GM12878 (cell line): ENCODE results near the gene ABCC11.

Experiments
- EZH2 ChIP-seq: IDR thresholded peaks from 2 replicates; pipeline ENCODE4 v1.6.1; 2012; ENCODE audit warnings: low read depth, mild to moderate bottlenecking, control low read depth, inconsistent platforms, low read length, borderline replicate concordance; ENCODE audit not compliant: control insufficient read depth
- FOS ChIP-seq: IDR thresholded peaks from 3 replicates; pipeline ENCODE4 v1.6.1; 2011; ENCODE audit warnings: borderline replicate concordance; ENCODE audit not compliant: insufficient read length; ENCODE audit errors: extremely low read depth
- NR2C2 ChIP-seq: IDR thresholded peaks from 2 replicates; pipeline ENCODE4 v1.6.1; 2011; ENCODE audit warnings: borderline replicate concordance, low read depth; ENCODE audit not compliant: control insufficient read depth, insufficient read length
- POLR2A ChIP-seq: IDR thresholded peaks from 2 replicates; pipeline ENCODE4 v1.6.1; 2011; ENCODE audit warnings: low read depth, mild to moderate bottlenecking, low read length
- RAD21 ChIP-seq: IDR thresholded peaks from 2 replicates; pipeline ENCODE4 v1.6.1; 2011; ENCODE audit warnings: mild to moderate bottlenecking, low read depth, low read length, moderate library complexity; ENCODE audit not compliant: insufficient read depth
- RAD51 ChIP-seq: fragments of 450-650 bp; IDR thresholded peaks from 2 replicates; pipeline ENCODE4 v1.6.1; 2016; ENCODE audit warnings: moderate library complexity, mild to moderate bottlenecking, inconsistent platforms
- RFX5 ChIP-seq: IDR thresholded peaks from 2 replicates; pipeline ENCODE4 v1.6.1; 2011; ENCODE audit warnings: low read depth, low read length, improper control_type of control experiment
- SIN3A ChIP-seq: IDR thresholded peaks from 2 replicates; pipeline ENCODE4 v1.6.1; 2012; ENCODE audit warnings: low read depth, low read length, improper control_type of control experiment
- SPI1 ChIP-seq: IDR thresholded peaks from 2 replicates; pipeline ENCODE4 v1.6.1; 2011; ENCODE audit warnings: low read depth, mild to moderate bottlenecking, low read length, moderate library complexity, borderline replicate concordance; ENCODE audit not compliant: insufficient read depth
- SREBF1 ChIP-seq: IDR thresholded peaks from 2 replicates; pipeline ENCODE4 v1.6.1; 2012; ENCODE audit warnings: mild to moderate bottlenecking, low read length
- ZBTB33 ChIP-seq: fragments of 450-650 bp; IDR thresholded peaks from 2 replicates; pipeline ENCODE4 v1.6.1; 2017; ENCODE audit warnings: mild to moderate bottlenecking
- TF ChIP-seq, protein P1 (sequence below), 3 experiments: IDR thresholded peaks in 2 of 3; conservative IDR thresholded peaks in 1 of 3; 2 replicates each; pipeline ENCODE4 v1.5.1; 2011; ENCODE audit warnings: low read depth in 3 of 3, low read length in 3 of 3, mild to moderate bottlenecking in 3 of 3, control low read depth in 2 of 3, moderate library complexity in 2 of 3, inconsistent platforms in 1 of 3, mixed read lengths in 1 of 3; ENCODE audit not compliant: control insufficient read depth in 2 of 3, insufficient read depth in 1 of 3; ENCODE audit errors: extremely low read depth in 1 of 3

DNA sequence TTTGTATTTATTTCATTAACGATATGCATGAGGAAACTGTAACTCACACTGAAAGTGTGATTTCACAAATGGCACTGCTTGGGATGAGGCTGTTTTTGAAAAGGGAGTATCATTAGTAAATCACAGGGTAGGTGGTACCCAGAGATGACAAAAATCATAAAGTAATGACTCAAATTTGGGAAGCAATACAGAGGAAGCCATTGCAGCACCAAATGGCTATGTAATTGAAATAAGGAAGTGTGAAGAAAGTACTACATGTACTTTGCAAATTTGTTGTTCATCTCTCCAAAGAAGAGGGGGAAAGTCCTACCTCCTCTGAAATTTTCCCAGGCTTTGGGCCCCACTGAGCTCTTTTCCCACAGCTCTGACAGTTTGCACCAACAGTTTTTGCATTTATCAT is 79.3 kb downstream of the ABCC11 start:
- no peak for TF ChIP-seq NR2C2
- no peak for TF ChIP-seq POLR2A
- TF ChIP-seq ZBTB33: no peak
- no peak for TF ChIP-seq FOS
- TF ChIP-seq EZH2: no peak
- no peak for TF ChIP-seq RAD21
- no peak for TF ChIP-seq RFX5
- TF ChIP-seq SPI1: no peak; the same call in 1 of the 2 replicates
- TF ChIP-seq SREBF1: no peak
- no peak for TF ChIP-seq SIN3A
- TF ChIP-seq, protein P1, sequence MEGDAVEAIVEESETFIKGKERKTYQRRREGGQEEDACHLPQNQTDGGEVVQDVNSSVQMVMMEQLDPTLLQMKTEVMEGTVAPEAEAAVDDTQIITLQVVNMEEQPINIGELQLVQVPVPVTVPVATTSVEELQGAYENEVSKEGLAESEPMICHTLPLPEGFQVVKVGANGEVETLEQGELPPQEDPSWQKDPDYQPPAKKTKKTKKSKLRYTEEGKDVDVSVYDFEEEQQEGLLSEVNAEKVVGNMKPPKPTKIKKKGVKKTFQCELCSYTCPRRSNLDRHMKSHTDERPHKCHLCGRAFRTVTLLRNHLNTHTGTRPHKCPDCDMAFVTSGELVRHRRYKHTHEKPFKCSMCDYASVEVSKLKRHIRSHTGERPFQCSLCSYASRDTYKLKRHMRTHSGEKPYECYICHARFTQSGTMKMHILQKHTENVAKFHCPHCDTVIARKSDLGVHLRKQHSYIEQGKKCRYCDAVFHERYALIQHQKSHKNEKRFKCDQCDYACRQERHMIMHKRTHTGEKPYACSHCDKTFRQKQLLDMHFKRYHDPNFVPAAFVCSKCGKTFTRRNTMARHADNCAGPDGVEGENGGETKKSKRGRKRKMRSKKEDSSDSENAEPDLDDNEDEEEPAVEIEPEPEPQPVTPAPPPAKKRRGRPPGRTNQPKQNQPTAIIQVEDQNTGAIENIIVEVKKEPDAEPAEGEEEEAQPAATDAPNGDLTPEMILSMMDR (IDR thresholded peaks at IDR 0.05 in 2 of 3, conservative IDR thresholded peaks at IDR 0.05 in 1 of 3; ENCODE audit: control insufficient read depth in 2 of 3, extremely low read depth in 1 of 3, insufficient read depth in 1 of 3, low read depth in 3 of 3, low read length in 3 of 3): no peak
- TF ChIP-seq RAD51: no peak
